Astrocyte of the spinal cord (primary cell): Measurements from ENCODE around the gene LY86.

Experiments
- DNase-seq: peaks from one replicate; pipeline ENCODE4 v3.0.0; 2011; ENCODE audit warnings: low read depth, low spot score
- H3K4me3 ChIP-seq: 2 replicates; pipeline ENCODE4 v1.5.1; 2011; ENCODE audit warnings: low read depth, mild to moderate bottlenecking, low read length, moderate library complexity
- in situ Hi-C: cut with HindIII; loops from 2 replicates; pipeline ENCODE4 v1.10.0; 2017; ENCODE audit warnings: low sequenced_read_pairs
- TF ChIP-seq, protein P1 (sequence below): IDR thresholded peaks from 2 replicates; pipeline ENCODE4 v1.5.1; 2012; ENCODE audit warnings: low read depth, mild to moderate bottlenecking, low read length, inconsistent platforms

Gene LY86

DNA sequence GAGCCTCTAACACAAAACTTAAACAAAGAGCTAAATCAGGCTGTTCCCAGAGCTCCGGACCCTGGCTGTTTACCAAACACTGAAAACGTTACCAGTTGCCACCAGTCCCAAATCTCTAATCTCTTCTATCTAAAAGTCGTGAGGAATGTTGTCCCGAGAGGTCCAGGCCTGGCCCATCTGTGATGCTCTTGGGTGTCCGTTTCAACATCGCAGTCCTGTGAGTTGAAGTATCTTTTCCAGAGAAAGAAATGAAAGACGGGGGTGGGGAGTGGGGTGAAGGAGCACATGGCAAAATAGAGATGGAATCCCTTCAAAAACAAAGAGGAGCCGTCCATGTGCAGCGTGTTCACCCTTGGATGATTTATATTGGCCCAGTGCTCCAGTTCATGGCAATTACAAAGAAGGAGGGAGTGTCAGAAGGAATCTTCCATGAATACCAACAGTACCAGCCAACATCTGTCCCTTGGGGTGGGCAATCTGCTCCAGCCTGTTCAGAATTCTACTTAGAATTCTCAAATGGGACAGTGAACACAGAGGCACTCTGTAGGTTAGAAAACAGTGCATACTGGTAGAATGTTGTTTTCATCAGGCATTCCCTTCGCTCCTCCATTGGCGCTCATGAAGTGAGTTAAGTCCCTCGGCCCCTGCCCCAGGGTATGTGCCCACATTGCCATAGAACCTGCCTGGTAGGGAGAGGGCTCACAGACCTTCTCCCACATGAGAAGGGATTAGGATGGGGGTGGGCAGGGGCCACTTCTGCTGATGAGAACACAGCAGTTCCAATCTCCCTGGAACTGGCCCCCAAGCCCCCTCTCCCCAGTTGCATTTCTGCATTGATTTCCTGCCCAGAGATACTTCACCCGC is 112.1 kb downstream of the LY86 start:
- no peak overlapping the region for H3K4me3 ChIP-seq
- in situ Hi-C loops, result no loop called here
- DNase-seq, result no peak
- TF ChIP-seq, protein P1, sequence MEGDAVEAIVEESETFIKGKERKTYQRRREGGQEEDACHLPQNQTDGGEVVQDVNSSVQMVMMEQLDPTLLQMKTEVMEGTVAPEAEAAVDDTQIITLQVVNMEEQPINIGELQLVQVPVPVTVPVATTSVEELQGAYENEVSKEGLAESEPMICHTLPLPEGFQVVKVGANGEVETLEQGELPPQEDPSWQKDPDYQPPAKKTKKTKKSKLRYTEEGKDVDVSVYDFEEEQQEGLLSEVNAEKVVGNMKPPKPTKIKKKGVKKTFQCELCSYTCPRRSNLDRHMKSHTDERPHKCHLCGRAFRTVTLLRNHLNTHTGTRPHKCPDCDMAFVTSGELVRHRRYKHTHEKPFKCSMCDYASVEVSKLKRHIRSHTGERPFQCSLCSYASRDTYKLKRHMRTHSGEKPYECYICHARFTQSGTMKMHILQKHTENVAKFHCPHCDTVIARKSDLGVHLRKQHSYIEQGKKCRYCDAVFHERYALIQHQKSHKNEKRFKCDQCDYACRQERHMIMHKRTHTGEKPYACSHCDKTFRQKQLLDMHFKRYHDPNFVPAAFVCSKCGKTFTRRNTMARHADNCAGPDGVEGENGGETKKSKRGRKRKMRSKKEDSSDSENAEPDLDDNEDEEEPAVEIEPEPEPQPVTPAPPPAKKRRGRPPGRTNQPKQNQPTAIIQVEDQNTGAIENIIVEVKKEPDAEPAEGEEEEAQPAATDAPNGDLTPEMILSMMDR, result no peak

- TF ChIP-seq, protein P1, result no peak
These were observed 113.3 kb downstream of the LY86 start for GRCh38 chr6:6701864-6702263.

DNA sequence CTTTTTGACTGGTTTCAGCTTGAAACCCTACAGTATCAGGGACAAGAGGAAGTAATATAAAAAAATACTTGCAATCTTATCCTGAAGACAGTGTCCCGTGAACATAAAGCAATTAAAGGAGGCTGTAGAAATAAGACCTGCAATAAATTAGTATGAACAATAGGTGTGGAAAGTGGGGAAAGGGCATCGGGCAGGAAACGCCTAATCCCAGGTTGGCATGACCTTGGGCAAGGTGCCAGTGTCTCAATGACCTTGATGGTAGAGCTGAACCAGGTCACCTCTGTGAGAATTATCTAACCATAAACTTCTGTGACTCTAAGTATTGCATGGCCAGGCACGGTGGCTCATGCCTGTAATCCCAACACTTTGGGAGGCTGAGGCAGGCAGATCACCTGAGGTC is 115.2 kb downstream of the LY86 start:
- no peak for DNase-seq
- in situ Hi-C loops, result no loop called here

More at GRCh38 chr6:6701864-6702263, 113.3 kb downstream of the LY86 start:
- in situ Hi-C loops, result no loop called here
- H3K4me3 ChIP-seq, result no peak overlapping the region
- DNase-seq, result no peak

More for the DNA sequence above, 115.2 kb downstream of the LY86 start:
- no peak overlapping the region for H3K4me3 ChIP-seq
- TF ChIP-seq, protein P1, result no peak
